GM19455 (cell line): Measurements from ENCODE around the gene UIMC1.

ENCODE experiments used
- ATAC-seq: cut with Tn5 transposase; IDR thresholded peaks from one replicate; pipeline ENCODE4 v1.9.1; 2021; ENCODE audit not compliant: unreplicated experiment

Gene UIMC1

GRCh38 chr5:176887252-176887849 lies 119.2 kb downstream of the UIMC1 start:
- no peak for ATAC-seq

- ATAC-seq, result no peak
Measured at GRCh38 chr5:176886336-176887251, 120.0 kb downstream of the UIMC1 start.

- ATAC-seq, result no peak
Measured at GRCh38 chr5:176884571-176884890, 122.0 kb downstream of the UIMC1 start.

- no peak for ATAC-seq
Measured at GRCh38 chr5:176883700-176884570, 122.6 kb downstream of the UIMC1 start.

- no peak for ATAC-seq
Measured at GRCh38 chr5:176882567-176882903, 124.0 kb downstream of the UIMC1 start.

- no peak for ATAC-seq
Measured at GRCh38 chr5:176881816-176882566, 124.6 kb downstream of the UIMC1 start.

- no peak for ATAC-seq
Measured at GRCh38 chr5:176881021-176881749, 125.4 kb downstream of the UIMC1 start.

- no peak for ATAC-seq
Measured at GRCh38 chr5:176880366-176881020, 126.1 kb downstream of the UIMC1 start.

GRCh38 chr5:176879663-176880361 lies 126.8 kb downstream of the UIMC1 start:
- ATAC-seq, result no peak

GRCh38 chr5:176878906-176879662 lies 127.5 kb downstream of the UIMC1 start:
- no peak for ATAC-seq

- ATAC-seq, result no peak
Measured at GRCh38 chr5:176878463-176878862, 128.1 kb downstream of the UIMC1 start.

GRCh38 chr5:176877793-176878331 lies 128.7 kb downstream of the UIMC1 start:
- no peak for ATAC-seq

GRCh38 chr5:176876506-176877431 lies 129.8 kb downstream of the UIMC1 start:
- ATAC-seq, result no peak

GRCh38 chr5:176875783-176876505 lies 130.6 kb downstream of the UIMC1 start:
- ATAC-seq, result no peak

- ATAC-seq, result no peak
Measured at GRCh38 chr5:176875014-176875550, 131.5 kb downstream of the UIMC1 start.

- ATAC-seq, result no peak
Measured at GRCh38 chr5:176874198-176874780, 132.3 kb downstream of the UIMC1 start.
